GM12873 (cell line): ENCODE measurements around the gene CYP26C1.

Experiments
- CTCF ChIP-seq: IDR thresholded peaks from 2 replicates; pipeline ENCODE4 v1.5.1; 2012; ENCODE audit warnings: low read depth, mild to moderate bottlenecking, moderate library complexity, low read length, control low read depth; ENCODE audit not compliant: insufficient read depth; ENCODE audit errors: missing control alignments

Gene CYP26C1

GRCh38 chr10:93095225-93095624 is 34.6 kb downstream of the CYP26C1 start:
- no peak for TF ChIP-seq CTCF

- no peak for TF ChIP-seq CTCF
Measured at GRCh38 chr10:93096901-93097300, 36.3 kb downstream of the CYP26C1 start.

DNA sequence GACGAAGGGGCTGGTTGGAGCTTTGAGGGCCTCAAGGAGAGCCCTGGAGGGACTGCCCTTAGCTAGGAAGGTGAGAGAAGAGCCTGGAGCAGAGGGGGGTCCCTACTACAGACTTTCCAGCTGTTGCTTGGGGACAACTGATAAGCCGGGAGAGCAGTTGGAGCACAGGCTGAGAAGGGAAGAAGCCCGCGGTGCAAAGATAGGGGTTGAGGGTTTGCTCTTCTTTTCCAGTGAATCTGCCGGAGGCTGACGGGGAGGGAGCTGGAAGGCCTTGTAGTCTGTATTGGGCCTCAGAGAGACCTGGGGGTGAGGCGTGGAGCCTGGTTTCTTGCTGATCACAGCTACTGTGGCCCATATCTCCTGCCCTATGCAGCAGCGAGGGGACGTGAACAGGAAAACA is 36.8 kb downstream of the CYP26C1 start:
- TF ChIP-seq CTCF: no peak

DNA sequence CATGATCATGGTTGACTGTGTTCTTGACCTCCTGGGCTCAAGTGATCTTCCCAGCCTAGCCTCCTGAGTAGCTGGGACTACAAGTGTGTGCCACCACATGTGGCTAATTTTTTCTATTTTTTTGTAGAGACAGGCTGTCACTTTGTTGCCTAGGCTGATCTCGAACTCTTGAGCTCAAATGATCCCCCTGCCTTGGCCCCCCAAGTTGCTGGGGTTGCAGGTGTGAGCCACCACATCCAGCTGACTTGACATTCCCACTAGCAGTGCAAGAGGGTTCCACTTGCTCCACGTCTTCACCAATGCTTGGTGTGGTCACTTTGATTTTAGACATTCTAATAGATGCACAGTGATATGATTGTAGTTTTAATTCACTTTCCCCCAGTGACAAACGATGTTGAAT is 38.2 kb downstream of the CYP26C1 start:
- TF ChIP-seq CTCF: no peak

GRCh38 chr10:93099670-93100069 is 39.1 kb downstream of the CYP26C1 start:
- TF ChIP-seq CTCF: no peak

DNA sequence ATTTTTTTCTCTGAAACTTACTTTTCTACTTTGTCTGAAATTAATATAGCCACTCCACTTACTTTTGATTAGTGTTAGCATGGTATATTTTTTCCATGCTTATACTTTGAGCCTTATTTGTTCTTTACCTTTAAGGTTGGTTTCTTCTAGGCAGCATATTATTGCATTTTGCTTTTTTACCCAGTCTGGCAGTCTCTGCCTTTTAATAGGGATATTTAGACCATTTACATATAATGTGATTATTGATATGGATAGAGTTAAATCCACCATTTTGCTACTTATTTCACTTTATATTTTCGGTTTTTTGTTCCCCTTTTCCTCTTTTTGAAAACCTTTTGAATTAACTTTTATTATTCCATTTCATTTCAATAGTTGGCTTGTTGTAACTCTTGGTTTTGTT is 43.4 kb downstream of the CYP26C1 start:
- TF ChIP-seq CTCF: no peak

- no peak for TF ChIP-seq CTCF
Measured at GRCh38 chr10:93106631-93107072, 46.1 kb downstream of the CYP26C1 start.
